ENCODE results near the gene PANX2.

PANX2 gene

DNA sequence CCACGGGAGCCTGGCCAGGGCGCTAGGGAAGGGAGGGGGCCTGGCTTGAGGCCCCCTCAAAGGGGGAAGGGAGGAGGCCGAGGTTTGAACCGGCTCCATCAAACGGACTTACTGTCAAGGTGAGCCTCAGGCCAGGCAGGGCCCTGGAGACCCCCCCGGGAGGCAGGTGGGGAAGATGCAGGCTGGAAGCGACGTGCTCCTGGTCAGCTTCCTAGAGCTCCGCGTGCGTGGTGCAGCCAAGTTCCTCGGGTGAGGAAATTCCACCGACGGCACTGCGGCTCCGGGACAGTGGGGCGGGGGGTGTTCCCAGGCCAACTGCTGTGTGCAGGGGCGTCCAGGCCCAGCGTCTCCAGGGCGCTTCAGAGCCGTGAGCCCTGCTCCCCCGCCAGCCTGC is 7.9 kb downstream of the PANX2 start:
- Histone ChIP-seq H2BK12ac (ENCODE audit: low read length) (no peak overlapping the region), H2AK5ac (ENCODE audit: low read length) (no peak overlapping the region), H3K9me3 (ENCODE audit: insufficient read depth, low read depth, low read length) (peaks cover 7% of the 10 kb centered on the region), H3K4me2 (ENCODE audit: low read length) (no peak overlapping the region), H4K8ac (ENCODE audit: low read depth, low read length) (no peak overlapping the region), H2AFZ (ENCODE audit: insufficient read depth, low read length, poor library complexity) (no peak overlapping the region), H3K14ac (ENCODE audit: low read length) (no peak overlapping the region), H4K91ac (ENCODE audit: low read depth, low read length) (no peak overlapping the region), H3K4ac (ENCODE audit: low read depth, low read length) (no peak overlapping the region), H3K79me2 (ENCODE audit: control insufficient read depth, insufficient read depth, low read length, poor library complexity) (no peaks in the 10 kb centered on the region), H3K4me3 (ENCODE audit: low read depth, low read length) (no peak overlapping the region), H3K9ac (ENCODE audit: low read length) (no peak overlapping the region), H3K18ac (ENCODE audit: low read length) (no peak overlapping the region), H2BK120ac (ENCODE audit: insufficient read depth, low read length, poor library complexity) (no peak overlapping the region), H3K27me3 (ENCODE audit: insufficient read depth, low read length) (no peaks in the 10 kb centered on the region), H3K79me1 (ENCODE audit: low read length) (no peaks in the 10 kb centered on the region), H3K27ac (ENCODE audit: low read depth, low read length) (no peak overlapping the region), H3K36me3 (ENCODE audit: control insufficient read depth in 1 of 2, insufficient read depth in 2 of 2, low read length in 2 of 2) (no peaks in the 10 kb centered on the region), H2BK5ac (ENCODE audit: low read depth, low read length, poor library complexity) (no peak overlapping the region), H3K23ac (ENCODE audit: low read length) (no peak overlapping the region), H3K4me1 (ENCODE audit: control insufficient read depth in 1 of 2, insufficient read depth in 2 of 2, low read length in 2 of 2) (peaks cover 0 to 5% of the 10 kb centered on the region in 2 experiments), H4K12ac (ENCODE audit: low read depth, low read length) (no peak overlapping the region)
- DNase-seq: no peak
- no CpG with 5 or more reads among the region's 22 CpGs for WGBS (ENCODE audit: extremely low coverage, insufficient coverage, insufficient read length)

DNA sequence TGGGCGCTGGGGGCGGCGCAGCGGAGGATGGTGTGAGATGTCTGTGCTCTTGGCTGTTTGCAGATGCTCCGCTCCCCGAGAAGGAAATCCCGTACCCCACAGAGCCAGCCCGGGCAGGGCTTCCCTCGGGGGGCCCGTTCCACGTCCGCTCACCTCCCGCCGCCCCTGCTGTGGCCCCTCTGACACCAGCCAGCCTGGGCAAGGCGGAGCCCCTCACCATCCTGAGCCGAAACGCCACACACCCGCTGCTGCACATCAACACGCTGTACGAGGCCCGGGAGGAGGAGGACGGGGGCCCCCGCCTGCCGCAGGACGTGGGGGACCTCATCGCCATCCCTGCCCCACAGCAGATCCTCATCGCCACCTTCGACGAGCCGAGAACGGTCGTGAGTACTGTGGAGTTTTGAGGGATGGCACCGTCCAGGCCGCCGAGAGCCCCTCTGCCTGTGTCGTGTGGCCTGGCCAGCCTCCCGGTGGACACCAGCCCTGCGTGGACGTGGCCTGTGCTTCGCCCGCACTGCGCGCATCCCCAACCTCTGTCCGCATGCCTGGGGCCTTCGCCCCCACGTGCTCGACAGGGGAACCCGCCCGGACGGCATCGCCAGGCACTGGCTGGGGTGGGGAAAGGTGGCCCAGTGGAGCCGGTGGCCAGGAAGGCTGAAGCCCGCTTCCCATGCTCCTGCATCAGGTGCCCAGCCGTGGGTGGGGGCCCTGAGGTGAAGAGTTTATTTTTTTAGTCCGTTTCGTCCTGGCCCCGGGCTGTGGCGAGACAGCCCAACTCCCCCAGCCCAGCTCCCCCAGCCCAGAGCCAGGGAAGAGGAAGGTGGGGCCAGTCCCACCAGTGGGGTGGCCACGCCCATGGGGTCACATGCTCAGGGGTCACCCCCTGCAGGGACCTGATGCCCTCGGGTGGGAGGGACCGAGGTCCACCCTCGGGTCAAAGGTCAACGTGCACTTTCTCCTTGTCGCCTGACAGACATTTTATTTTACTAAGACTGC is 8.6 kb downstream of the PANX2 start:
- H2AK5ac ChIP-seq (ENCODE audit: low read length): no peak overlapping the region
- H3K79me2 ChIP-seq (ENCODE audit: control insufficient read depth, insufficient read depth, low read length, poor library complexity): no peaks in the 10 kb centered on the region
- H4K8ac ChIP-seq (ENCODE audit: low read depth, low read length): no peak overlapping the region
- H2BK120ac ChIP-seq (ENCODE audit: insufficient read depth, low read length, poor library complexity): no peak overlapping the region
- no peak overlapping the region for H3K4ac ChIP-seq (ENCODE audit: low read depth, low read length)
- no peaks in the 10 kb centered on the region for H3K27me3 ChIP-seq (ENCODE audit: insufficient read depth, low read length)
- H3K79me1 ChIP-seq (ENCODE audit: low read length): no peaks in the 10 kb centered on the region
- H3K27ac ChIP-seq (ENCODE audit: low read depth, low read length): no peak overlapping the region
- no peak overlapping the region for H2BK5ac ChIP-seq (ENCODE audit: low read depth, low read length, poor library complexity)
- H3K23ac ChIP-seq (ENCODE audit: low read length): no peak overlapping the region
- no peak overlapping the region for H4K91ac ChIP-seq (ENCODE audit: low read depth, low read length)
- no peak overlapping the region for H3K18ac ChIP-seq (ENCODE audit: low read length)
- H3K14ac ChIP-seq (ENCODE audit: low read length): no peak overlapping the region
- no peaks in the 10 kb centered on the region for H3K36me3 ChIP-seq (ENCODE audit: control insufficient read depth in 1 of 2, insufficient read depth in 2 of 2, low read length in 2 of 2)
- H3K4me1 ChIP-seq (ENCODE audit: control insufficient read depth in 1 of 2, insufficient read depth in 2 of 2, low read length in 2 of 2): peaks cover 1 to 5% of the 10 kb centered on the region in 2 experiments
- H3K4me3 ChIP-seq (ENCODE audit: low read depth, low read length): no peak overlapping the region
- no peak overlapping the region for H3K9ac ChIP-seq (ENCODE audit: low read length)
- H4K12ac ChIP-seq (ENCODE audit: low read depth, low read length): no peak overlapping the region
- DNase-seq: no peak
- peaks cover 7% of the 10 kb centered on the region for H3K9me3 ChIP-seq (ENCODE audit: insufficient read depth, low read depth, low read length)
- no CpG with 5 or more reads among the region's 64 CpGs for WGBS (ENCODE audit: extremely low coverage, insufficient coverage, insufficient read length)
- H3K4me2 ChIP-seq (ENCODE audit: low read length): no peak overlapping the region
- H2AFZ ChIP-seq (ENCODE audit: insufficient read depth, low read length, poor library complexity): no peak overlapping the region
- H2BK12ac ChIP-seq (ENCODE audit: low read length): no peak overlapping the region

DNA sequence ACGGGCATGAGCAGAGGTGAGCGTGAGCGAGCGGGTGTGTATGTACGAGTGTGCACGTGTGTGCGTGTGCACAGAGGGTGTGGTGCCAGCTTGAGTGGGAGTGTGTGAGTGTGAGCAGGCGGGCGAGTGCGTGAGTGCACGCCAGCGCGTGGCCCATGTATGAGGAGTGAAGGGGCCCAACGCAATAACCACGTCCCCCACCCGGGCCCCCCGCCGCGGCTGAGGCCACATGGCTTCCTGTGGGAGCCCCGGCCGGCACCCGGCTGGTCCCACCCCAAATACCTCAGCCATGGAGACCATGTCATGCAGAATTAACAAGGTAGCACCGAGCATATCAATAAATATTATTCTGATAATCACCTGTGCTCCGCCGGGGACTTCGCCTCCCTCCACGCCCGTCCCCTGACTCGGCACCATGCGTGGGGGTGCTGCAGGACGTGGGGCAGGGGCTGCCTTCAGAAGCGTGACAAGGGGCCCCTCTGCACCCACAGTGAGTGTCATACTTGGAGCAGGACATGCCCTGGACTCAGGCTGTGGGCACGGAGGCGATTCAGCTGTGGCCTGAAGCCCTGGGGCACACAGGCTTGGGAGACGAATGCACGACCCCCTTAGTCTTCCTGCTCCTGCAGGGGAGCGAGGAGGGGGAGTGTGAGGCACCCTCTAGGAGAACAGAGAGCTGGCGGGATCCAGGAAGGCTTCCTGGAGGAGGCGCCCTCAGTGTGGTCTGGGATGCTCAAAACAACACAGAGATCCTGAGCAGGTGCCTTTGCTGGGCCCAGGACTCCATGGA is 9.6 kb downstream of the PANX2 start:
- Histone ChIP-seq H3K79me2 (ENCODE audit: control insufficient read depth, insufficient read depth, low read length, poor library complexity) (no peaks in the 10 kb centered on the region), H3K4me1 (ENCODE audit: control insufficient read depth in 1 of 2, insufficient read depth in 2 of 2, low read length in 2 of 2) (peaks cover 10 to 12% of the 10 kb centered on the region in 2 experiments), H2BK120ac (ENCODE audit: insufficient read depth, low read length, poor library complexity) (no peak overlapping the region), H2AK5ac (ENCODE audit: low read length) (no peak overlapping the region), H3K4me3 (ENCODE audit: low read depth, low read length) (no peak overlapping the region), H3K18ac (ENCODE audit: low read length) (no peak overlapping the region), H3K14ac (ENCODE audit: low read length) (no peak overlapping the region), H2BK5ac (ENCODE audit: low read depth, low read length, poor library complexity) (no peak overlapping the region), H2BK12ac (ENCODE audit: low read length) (no peak overlapping the region), H3K4me2 (ENCODE audit: low read length) (no peak overlapping the region), H3K23ac (ENCODE audit: low read length) (no peak overlapping the region), H3K36me3 (ENCODE audit: control insufficient read depth in 1 of 2, insufficient read depth in 2 of 2, low read length in 2 of 2) (no peaks in the 10 kb centered on the region), H3K9ac (ENCODE audit: low read length) (no peak overlapping the region), H4K91ac (ENCODE audit: low read depth, low read length) (no peak overlapping the region), H3K9me3 (ENCODE audit: insufficient read depth, low read depth, low read length) (peaks cover 7% of the 10 kb centered on the region), H3K27ac (ENCODE audit: low read depth, low read length) (no peak overlapping the region), H3K79me1 (ENCODE audit: low read length) (peaks cover 2% of the 10 kb centered on the region), H2AFZ (ENCODE audit: insufficient read depth, low read length, poor library complexity) (no peak overlapping the region), H4K12ac (ENCODE audit: low read depth, low read length) (no peak overlapping the region), H4K8ac (ENCODE audit: low read depth, low read length) (no peak overlapping the region), H3K4ac (ENCODE audit: low read depth, low read length) (no peak overlapping the region), H3K27me3 (ENCODE audit: insufficient read depth, low read length) (no peaks in the 10 kb centered on the region)
- WGBS (ENCODE audit: extremely low coverage, insufficient coverage, insufficient read length): 100% methylated on average over 4 of the region's 39 CpGs
- no peak for DNase-seq

DNA sequence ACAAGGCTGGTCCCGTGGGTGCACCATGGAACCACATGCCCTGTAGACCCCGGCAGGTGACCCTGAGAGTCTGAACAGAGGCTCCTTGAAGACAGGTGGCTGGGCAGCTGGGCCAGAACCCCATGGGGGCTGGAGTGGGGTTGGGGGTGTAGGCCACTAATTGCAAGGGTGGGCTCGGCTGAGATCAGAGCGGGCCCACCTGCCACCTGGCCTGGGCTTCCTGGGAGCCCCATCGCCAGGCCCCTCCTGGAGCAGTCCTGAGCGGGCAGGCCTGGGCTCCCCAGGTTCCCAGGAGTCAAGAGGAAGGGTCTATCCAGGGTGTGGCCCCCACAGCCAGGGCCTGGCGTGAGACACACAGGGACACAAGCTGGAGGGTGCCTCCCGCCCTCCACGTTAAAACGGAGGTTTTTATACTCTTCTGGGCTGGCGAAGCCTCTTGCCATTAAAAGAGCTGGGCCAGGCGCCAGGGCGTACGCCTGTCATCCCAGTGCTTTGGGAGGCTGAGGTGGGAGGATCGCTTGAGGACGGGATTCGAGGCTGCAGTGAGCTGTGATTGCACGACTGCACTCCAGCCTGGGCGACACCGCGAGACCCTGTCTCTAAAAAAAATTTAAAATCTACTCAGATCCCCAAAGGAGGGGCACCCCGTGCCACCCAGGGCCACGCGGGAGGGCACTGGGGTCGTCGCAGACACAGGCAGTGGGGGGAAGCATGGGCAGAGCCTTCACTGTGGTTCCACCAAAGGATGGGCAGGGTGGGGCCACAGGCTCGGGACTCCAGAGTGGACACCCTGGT is 10.4 kb downstream of the PANX2 start:
- no peak overlapping the region for H2AK5ac ChIP-seq (ENCODE audit: low read length)
- H3K27me3 ChIP-seq (ENCODE audit: insufficient read depth, low read length): no peaks in the 10 kb centered on the region
- peaks cover 13 to 14% of the 10 kb centered on the region in 2 experiments for H3K4me1 ChIP-seq (ENCODE audit: control insufficient read depth in 1 of 2, insufficient read depth in 2 of 2, low read length in 2 of 2)
- no peak for DNase-seq
- H2BK5ac ChIP-seq (ENCODE audit: low read depth, low read length, poor library complexity): no peak overlapping the region
- peaks cover 6% of the 10 kb centered on the region for H3K79me1 ChIP-seq (ENCODE audit: low read length)
- no peak overlapping the region for H2AFZ ChIP-seq (ENCODE audit: insufficient read depth, low read length, poor library complexity)
- no peak overlapping the region for H3K4ac ChIP-seq (ENCODE audit: low read depth, low read length)
- H3K4me3 ChIP-seq (ENCODE audit: low read depth, low read length): no peak overlapping the region
- no peak overlapping the region for H4K8ac ChIP-seq (ENCODE audit: low read depth, low read length)
- H3K18ac ChIP-seq (ENCODE audit: low read length): no peak overlapping the region
- H3K9ac ChIP-seq (ENCODE audit: low read length): no peak overlapping the region
- no peak overlapping the region for H3K4me2 ChIP-seq (ENCODE audit: low read length)
- H3K36me3 ChIP-seq (ENCODE audit: control insufficient read depth in 1 of 2, insufficient read depth in 2 of 2, low read length in 2 of 2): no peaks in the 10 kb centered on the region
- H3K79me2 ChIP-seq (ENCODE audit: control insufficient read depth, insufficient read depth, low read length, poor library complexity): peaks cover 3% of the 10 kb centered on the region
- no peak overlapping the region for H3K23ac ChIP-seq (ENCODE audit: low read length)
- peaks cover 7% of the 10 kb centered on the region for H3K9me3 ChIP-seq (ENCODE audit: insufficient read depth, low read depth, low read length)
- no peak overlapping the region for H4K12ac ChIP-seq (ENCODE audit: low read depth, low read length)
- no peak overlapping the region for H3K14ac ChIP-seq (ENCODE audit: low read length)
- H2BK12ac ChIP-seq (ENCODE audit: low read length): no peak overlapping the region
- H2BK120ac ChIP-seq (ENCODE audit: insufficient read depth, low read length, poor library complexity): no peak overlapping the region
- no peak overlapping the region for H4K91ac ChIP-seq (ENCODE audit: low read depth, low read length)
- H3K27ac ChIP-seq (ENCODE audit: low read depth, low read length): no peak overlapping the region
- no CpG with 5 or more reads among the region's 27 CpGs for WGBS (ENCODE audit: extremely low coverage, insufficient coverage, insufficient read length)
